ENCODE measurements around the gene KCNAB3. TPM values are rescaled to one million over a fixed set of nuclear protein-coding genes. Genes with fewer than 3 reads are reported as not detected.

KCNAB3 gene
- total RNA-seq, 2 experiments from 2014 or later = 8.8 to 10.3 TPM

- Mint-ChIP-seq H3K4me1 (ENCODE audit: low read depth) (peaks cover 25% of the 10 kb centered on the region), H3K36me3 (ENCODE audit: low read depth) (peaks cover 2% of the 10 kb centered on the region), H3K9me3 (ENCODE audit: insufficient read depth) (no peaks in the 10 kb centered on the region), H3K27me3 (ENCODE audit: low read depth) (no peaks in the 10 kb centered on the region), H3K4me3 (peak overlapping the region; percentile 54), H3K27ac (peak overlapping the region; percentile 74)
- ChIA-PET CTCF (interaction anchor here (0.9 to 2.5 kb wide), 7 partner anchors 10 to 97 kb away, joined by 3 to 16 read pairs (median 5); partner anchors contain the start of gene NAA38), POLR2A (interaction anchor here (1.2 to 3.1 kb wide), 2 partner anchors 10 to 18 kb away, joined by 4 to 23 read pairs; partner anchors contain the start of genes CNTROB and TRAPPC1)
- DNase-seq (no peak), ATAC-seq (peak; percentile 45)
These were observed 7.3 kb downstream of the KCNAB3 start for GRCh38 chr17:7922269-7922844.

GRCh38 chr17:7916808-7917207, 12.8 kb downstream of the KCNAB3 start:
- POLR2A ChIA-PET = interaction anchor here (1.4 to 6.0 kb wide), 2 partner anchors 10 to 15 kb away, joined by 4 to 44 read pairs; partner anchors contain the start of genes CNTROB and TRAPPC1
- CTCF ChIA-PET = interaction anchor here (0.7 to 11.0 kb wide), 11 partner anchors 10 to 229 kb away, joined by 3 to 237 read pairs (median 7); partner anchors contain the start of genes CNTROB, KCNAB3, TP53 and TRAPPC1
- H3K4me1 Mint-ChIP-seq (ENCODE audit: low read depth) = peaks cover 36% of the 10 kb centered on the region
- no peak for ATAC-seq
- H3K9me3 Mint-ChIP-seq (ENCODE audit: insufficient read depth) = no peaks in the 10 kb centered on the region
- H3K4me3 Mint-ChIP-seq = peak overlapping the region; percentile 85
- peak overlapping the region; percentile 83 for H3K27ac Mint-ChIP-seq
- no peak for DNase-seq
- H3K36me3 Mint-ChIP-seq (ENCODE audit: low read depth) = peaks cover 9% of the 10 kb centered on the region
- H3K27me3 Mint-ChIP-seq (ENCODE audit: low read depth) = no peaks in the 10 kb centered on the region

GRCh38 chr17:7916385-7916682, 13.3 kb downstream of the KCNAB3 start:
- Mint-ChIP-seq H3K27me3 (ENCODE audit: low read depth) (no peaks in the 10 kb centered on the region), H3K36me3 (ENCODE audit: low read depth) (peaks cover 12% of the 10 kb centered on the region), H3K9me3 (ENCODE audit: insufficient read depth) (no peaks in the 10 kb centered on the region), H3K4me1 (ENCODE audit: low read depth) (peaks cover 35% of the 10 kb centered on the region), H3K27ac (peak overlapping the region; percentile 83), H3K4me3 (peak overlapping the region; percentile 85)
- CTCF ChIA-PET = interaction anchor here (0.7 to 11.0 kb wide), 16 partner anchors 10 to 228 kb away, joined by 3 to 237 read pairs (median 6); partner anchors contain the start of genes CNTROB, KCNAB3, NAA38 and TP53
- ATAC-seq (no peak), DNase-seq (no peak)
- POLR2A ChIA-PET = interaction anchor here (0.7 to 6.0 kb wide), 8 partner anchors 10 to 73 kb away, joined by 3 to 44 read pairs (median 4); partner anchors contain the start of genes CNTROB and TRAPPC1

- Mint-ChIP-seq H3K27me3 (ENCODE audit: low read depth) (no peaks in the 10 kb centered on the region), H3K9me3 (ENCODE audit: insufficient read depth) (no peaks in the 10 kb centered on the region), H3K4me3 (peak within 1 kb of the TSS; percentile 85), H3K27ac (peak within 1 kb of the TSS; percentile 95), H3K36me3 (ENCODE audit: low read depth) (peaks cover 17% of the 10 kb centered on the region), H3K4me1 (ENCODE audit: low read depth) (peaks cover 35% of the 10 kb centered on the region)
- DNase-seq = peak; percentile 89
- ATAC-seq = peak; percentile 85
- ChIA-PET CTCF (interaction anchor here (0.7 to 11.0 kb wide), 17 partner anchors 11 to 228 kb away, joined by 3 to 237 read pairs (median 6); partner anchors contain the start of genes CNTROB, KCNAB3, NAA38 and TP53), POLR2A (interaction anchor here (0.7 to 6.0 kb wide), 9 partner anchors 11 to 74 kb away, joined by 3 to 44 read pairs (median 4); partner anchors contain the start of genes CNTROB and TRAPPC1)
These were observed 13.9 kb downstream of the KCNAB3 start, which contains the start of gene RNF227 for GRCh38 chr17:7915611-7916384. Gene RNF227 (minus strand): TSS chr17:7916289. CDS start chr17:7916195, 94 bp downstream.

- POLR2A ChIA-PET = interaction anchor here (1.3 to 6.0 kb wide), 5 partner anchors 12 to 70 kb away, joined by 3 to 44 read pairs (median 4); partner anchors contain the start of genes CNTROB and TRAPPC1
- Mint-ChIP-seq H3K9me3 (ENCODE audit: insufficient read depth) (no peaks in the 10 kb centered on the region), H3K36me3 (ENCODE audit: low read depth) (peaks cover 22% of the 10 kb centered on the region), H3K4me3 (peak overlapping the region; percentile 85), H3K27me3 (ENCODE audit: low read depth) (no peaks in the 10 kb centered on the region), H3K27ac (peak overlapping the region; percentile 95), H3K4me1 (ENCODE audit: low read depth) (peaks cover 35% of the 10 kb centered on the region)
- no peak for DNase-seq
- ATAC-seq = peak; percentile 57
- CTCF ChIA-PET = interaction anchor here (0.7 to 11.0 kb wide), 13 partner anchors 11 to 164 kb away, joined by 3 to 237 read pairs (median 6); partner anchors contain the start of genes CNTROB, KCNAB3, NAA38 and TRAPPC1
These were observed 14.5 kb downstream of the KCNAB3 start for GRCh38 chr17:7915179-7915610.

- Mint-ChIP-seq H3K36me3 (ENCODE audit: low read depth) (peaks cover 40% of the 10 kb centered on the region), H3K4me3 (no peak overlapping the region), H3K27ac (peak overlapping the region; percentile 71), H3K9me3 (ENCODE audit: insufficient read depth) (no peaks in the 10 kb centered on the region), H3K4me1 (ENCODE audit: low read depth) (peaks cover 35% of the 10 kb centered on the region), H3K27me3 (ENCODE audit: low read depth) (no peaks in the 10 kb centered on the region)
- ATAC-seq (peak; percentile 24), DNase-seq (peak; percentile 71)
- POLR2A ChIA-PET = interaction anchor here (0.6 to 1.5 kb wide), 3 partner anchors 77 to 225 kb away, joined by 3 to 9 read pairs (median 5); partner anchors contain the start of gene TP53
- CTCF ChIA-PET = interaction anchor here (0.6 to 11.0 kb wide), 23 partner anchors 9 to 147 kb away, joined by 3 to 237 read pairs (median 5); partner anchors contain the start of genes CNTROB and TRAPPC1
These were observed 16.6 kb downstream of the KCNAB3 start for GRCh38 chr17:7912927-7913524.

GRCh38 chr17:7911116-7911515, 18.5 kb downstream of the KCNAB3 start:
- ATAC-seq (no peak), DNase-seq (no peak)
- Mint-ChIP-seq H3K27ac (no peak overlapping the region), H3K36me3 (ENCODE audit: low read depth) (peaks cover 52% of the 10 kb centered on the region), H3K9me3 (ENCODE audit: insufficient read depth) (no peaks in the 10 kb centered on the region), H3K27me3 (ENCODE audit: low read depth) (no peaks in the 10 kb centered on the region), H3K4me3 (no peak overlapping the region), H3K4me1 (ENCODE audit: low read depth) (peaks cover 25% of the 10 kb centered on the region)
- POLR2A ChIA-PET = no interaction called here
- CTCF ChIA-PET = interaction anchor here (1.5 to 11.0 kb wide), 5 partner anchors 11 to 77 kb away, joined by 3 to 237 read pairs (median 9); no protein-coding TSS in a partner anchor

GRCh38 chr17:7910711-7911110, 18.9 kb downstream of the KCNAB3 start:
- Mint-ChIP-seq H3K27ac (no peak overlapping the region), H3K27me3 (ENCODE audit: low read depth) (no peaks in the 10 kb centered on the region), H3K4me1 (ENCODE audit: low read depth) (peaks cover 25% of the 10 kb centered on the region), H3K9me3 (ENCODE audit: insufficient read depth) (no peaks in the 10 kb centered on the region), H3K36me3 (ENCODE audit: low read depth) (peaks cover 54% of the 10 kb centered on the region), H3K4me3 (no peak overlapping the region)
- ChIA-PET CTCF (interaction anchor here (0.7 to 11.0 kb wide), 3 partner anchors 75 to 226 kb away, joined by 3 to 237 read pairs (median 3); no protein-coding TSS in a partner anchor), POLR2A (interaction anchor here (0.6 kb wide), 1 partner anchor 95 kb away, joined by 3 read pairs; no protein-coding TSS in a partner anchor)
- ATAC-seq (no peak), DNase-seq (no peak)

- H3K4me3 Mint-ChIP-seq = no peak overlapping the region
- peaks cover 58% of the 10 kb centered on the region for H3K36me3 Mint-ChIP-seq (ENCODE audit: low read depth)
- no peaks in the 10 kb centered on the region for H3K9me3 Mint-ChIP-seq (ENCODE audit: insufficient read depth)
- DNase-seq = no peak
- ChIA-PET CTCF (interaction anchor here (0.7 to 11.0 kb wide), 3 partner anchors 75 to 226 kb away, joined by 3 to 237 read pairs (median 3); no protein-coding TSS in a partner anchor), POLR2A (interaction anchor here (0.6 kb wide), 1 partner anchor 95 kb away, joined by 3 read pairs; no protein-coding TSS in a partner anchor)
- H3K27ac Mint-ChIP-seq = no peak overlapping the region
- no peak for ATAC-seq
- peaks cover 22% of the 10 kb centered on the region for H3K4me1 Mint-ChIP-seq (ENCODE audit: low read depth)
- H3K27me3 Mint-ChIP-seq (ENCODE audit: low read depth) = no peaks in the 10 kb centered on the region
These were observed 19.4 kb downstream of the KCNAB3 start for GRCh38 chr17:7910281-7910680.

GRCh38 chr17:7909089-7909488, 20.6 kb downstream of the KCNAB3 start:
- CTCF ChIA-PET = no interaction called here
- H3K27ac Mint-ChIP-seq = no peak overlapping the region
- peaks cover 69% of the 10 kb centered on the region for H3K36me3 Mint-ChIP-seq (ENCODE audit: low read depth)
- no peaks in the 10 kb centered on the region for H3K27me3 Mint-ChIP-seq (ENCODE audit: low read depth)
- peaks cover 10% of the 10 kb centered on the region for H3K4me1 Mint-ChIP-seq (ENCODE audit: low read depth)
- DNase-seq (no peak), ATAC-seq (no peak)
- H3K9me3 Mint-ChIP-seq (ENCODE audit: insufficient read depth) = no peaks in the 10 kb centered on the region
- no peak overlapping the region for H3K4me3 Mint-ChIP-seq
- POLR2A ChIA-PET = no interaction called here

All from activated CD8-positive, alpha-beta T cell treated with anti-CD3 and anti-CD28 coated beads, Interleukin-2, amount 10 ng/mL, durations not matched to agents 7 days and 5 days (primary cell).